Measurements from ENCODE around the gene ZBTB5. TPM values are rescaled to one million over a fixed set of nuclear protein-coding genes. Genes with fewer than 3 reads are reported as not detected.
A peak's percentile ranks its signal among the peaks of the same experiment; 100 is the strongest.

Gene ZBTB5
- total and polyA plus RNA-seq, 9 of the 15 experiments (the other 6 are each of a cell fraction or from before 2014, with no cell fraction given): 2.3 to 43.2 (median 15.5) TPM

DNA sequence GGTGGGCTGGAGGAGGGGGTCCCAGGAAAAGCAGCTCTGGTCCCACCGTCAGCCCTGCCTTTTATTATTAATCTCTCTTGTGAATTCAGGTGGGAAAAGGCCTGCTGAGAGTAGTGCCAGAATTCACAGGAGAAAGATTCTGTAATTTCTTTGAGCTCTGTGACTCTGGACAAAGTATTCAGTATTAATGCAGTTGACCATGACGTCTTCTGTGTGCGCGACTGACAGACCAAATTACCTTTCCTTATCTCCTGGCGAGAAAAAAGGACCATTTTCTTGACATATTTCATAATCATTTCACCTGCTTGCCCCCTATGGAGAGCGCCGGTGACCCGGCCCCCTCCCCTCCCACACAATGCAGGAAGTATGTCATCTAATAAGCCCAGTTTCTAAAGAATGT, 69.6 kb downstream of the ZBTB5 start:
- Histone ChIP-seq H3K36me3 (ENCODE audit: control insufficient read depth, insufficient read depth, low read length) (no peaks in the 10 kb centered on the region), H3K79me2 (ENCODE audit: control insufficient read depth, insufficient read depth, low read length) (no peaks in the 10 kb centered on the region), H3K27ac (ENCODE audit: extremely low read depth, low read depth, low read length) (no peak overlapping the region), H3K9me1 (ENCODE audit: control insufficient read depth, insufficient read depth, low read length) (no peaks in the 10 kb centered on the region), H3K9me3 (replicated peaks; ENCODE audit: control insufficient read depth, insufficient read depth, low read depth, low read length) (no peaks in the 10 kb centered on the region), H3K27me3 (ENCODE audit: control insufficient read depth in 2 of 2, insufficient read depth in 2 of 2, low read length in 2 of 2) (no peaks in the 10 kb centered on the region; a peak in 1 of 5 replicates), H2AFZ (ENCODE audit: low read depth, low read length) (peak overlapping the region; percentile 74), H3K9ac (ENCODE audit: insufficient read depth in 1 of 2, low read depth in 2 of 2, low read length in 2 of 2) (peak overlapping the region in 1 of 2 experiments; percentile 38; a peak in 1 of 4 replicates), H3K4me3 (no peak overlapping the region), H3K4me2 (ENCODE audit: insufficient read depth, low read length) (peak overlapping the region; percentile 56; the same call in 1 of the 2 replicates), H3K4me1 (replicated peaks in 1 of 2; ENCODE audit: control insufficient read depth in 2 of 2, insufficient read depth in 2 of 2, low read length in 2 of 2) (peaks cover 4 to 11% of the 10 kb centered on the region in 2 experiments; a peak in 2 of 5 replicates), H4K20me1 (replicated peaks; ENCODE audit: control insufficient read depth, insufficient read depth, low read length) (no peaks in the 10 kb centered on the region)
- TF ChIP-seq CREB1 (IDR thresholded peaks at IDR 0.05) (peak; percentile 61; the same call in 1 of the 2 replicates), CREB1 (CRISPR knock-in tag; IDR thresholded peaks at IDR 0.05) (peak; percentile 34; the same call in 1 of the 2 replicates), CEBPG (CRISPR knock-in tag; IDR thresholded peaks at IDR 0.05) (no peak), CEBPG (tag; conservative IDR thresholded peaks at IDR 0.05 in 1 of 2, IDR thresholded peaks at IDR 0.05 in 1 of 2) (0 out of 4 replicates have a peak, but pooled peaks of 1 of the 2 experiments have one; percentile 14), ATF1 (CRISPR knock-in tag; IDR thresholded peaks at IDR 0.05) (no peak), ATF1 (tag; IDR thresholded peaks at IDR 0.05) (0 out of 2 replicates have a peak, but pooled peaks have one; percentile 38), CREM (IDR thresholded peaks at IDR 0.05; ENCODE audit: low read depth) (peak; percentile 81), ATF7 (IDR thresholded peaks at IDR 0.05) (0 out of 2 replicates have a peak, but pooled peaks have one; percentile 21)
- TF ChIP-seq, protein P1, sequence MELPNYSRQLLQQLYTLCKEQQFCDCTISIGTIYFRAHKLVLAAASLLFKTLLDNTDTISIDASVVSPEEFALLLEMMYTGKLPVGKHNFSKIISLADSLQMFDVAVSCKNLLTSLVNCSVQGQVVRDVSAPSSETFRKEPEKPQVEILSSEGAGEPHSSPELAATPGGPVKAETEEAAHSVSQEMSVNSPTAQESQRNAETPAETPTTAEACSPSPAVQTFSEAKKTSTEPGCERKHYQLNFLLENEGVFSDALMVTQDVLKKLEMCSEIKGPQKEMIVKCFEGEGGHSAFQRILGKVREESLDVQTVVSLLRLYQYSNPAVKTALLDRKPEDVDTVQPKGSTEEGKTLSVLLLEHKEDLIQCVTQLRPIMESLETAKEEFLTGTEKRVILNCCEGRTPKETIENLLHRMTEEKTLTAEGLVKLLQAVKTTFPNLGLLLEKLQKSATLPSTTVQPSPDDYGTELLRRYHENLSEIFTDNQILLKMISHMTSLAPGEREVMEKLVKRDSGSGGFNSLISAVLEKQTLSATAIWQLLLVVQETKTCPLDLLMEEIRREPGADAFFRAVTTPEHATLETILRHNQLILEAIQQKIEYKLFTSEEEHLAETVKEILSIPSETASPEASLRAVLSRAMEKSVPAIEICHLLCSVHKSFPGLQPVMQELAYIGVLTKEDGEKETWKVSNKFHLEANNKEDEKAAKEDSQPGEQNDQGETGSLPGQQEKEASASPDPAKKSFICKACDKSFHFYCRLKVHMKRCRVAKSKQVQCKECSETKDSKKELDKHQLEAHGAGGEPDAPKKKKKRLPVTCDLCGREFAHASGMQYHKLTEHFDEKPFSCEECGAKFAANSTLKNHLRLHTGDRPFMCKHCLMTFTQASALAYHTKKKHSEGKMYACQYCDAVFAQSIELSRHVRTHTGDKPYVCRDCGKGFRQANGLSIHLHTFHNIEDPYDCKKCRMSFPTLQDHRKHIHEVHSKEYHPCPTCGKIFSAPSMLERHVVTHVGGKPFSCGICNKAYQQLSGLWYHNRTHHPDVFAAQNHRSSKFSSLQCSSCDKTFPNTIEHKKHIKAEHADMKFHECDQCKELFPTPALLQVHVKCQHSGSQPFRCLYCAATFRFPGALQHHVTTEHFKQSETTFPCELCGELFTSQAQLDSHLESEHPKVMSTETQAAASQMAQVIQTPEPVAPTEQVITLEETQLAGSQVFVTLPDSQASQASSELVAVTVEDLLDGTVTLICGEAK (IDR thresholded peaks at IDR 0.05): no peak
- TF ChIP-seq, protein P1 (CRISPR knock-in tag; IDR thresholded peaks at IDR 0.05): no peak
- TF ChIP-seq, protein P2, sequence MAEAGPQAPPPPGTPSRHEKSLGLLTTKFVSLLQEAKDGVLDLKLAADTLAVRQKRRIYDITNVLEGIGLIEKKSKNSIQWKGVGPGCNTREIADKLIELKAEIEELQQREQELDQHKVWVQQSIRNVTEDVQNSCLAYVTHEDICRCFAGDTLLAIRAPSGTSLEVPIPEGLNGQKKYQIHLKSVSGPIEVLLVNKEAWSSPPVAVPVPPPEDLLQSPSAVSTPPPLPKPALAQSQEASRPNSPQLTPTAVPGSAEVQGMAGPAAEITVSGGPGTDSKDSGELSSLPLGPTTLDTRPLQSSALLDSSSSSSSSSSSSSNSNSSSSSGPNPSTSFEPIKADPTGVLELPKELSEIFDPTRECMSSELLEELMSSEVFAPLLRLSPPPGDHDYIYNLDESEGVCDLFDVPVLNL (CRISPR knock-in tag; IDR thresholded peaks at IDR 0.05; ENCODE audit: low read depth): no peak
- WGBS (ENCODE audit: insufficient coverage, low coverage, missing lambda C conversion rate): 6% methylated on average over 8 of the region's 8 CpGs
- intact Hi-C loops (cut with micrococcal nuclease) (loop anchor here (10.0 kb wide), 1 partner anchor 271 kb away; the partner anchor contains the start of gene ZCCHC7), in situ Hi-C loops (cut with MboI) (no loop called here)
- BruUV-seq (replicated peaks): no TSS peak
- CTCF ChIA-PET (ENCODE audit: low intra/inter-chr PET ratio): no interaction called here
- POLR2A ChIA-PET: interaction anchor here (0.6 to 1.7 kb wide), 6 partner anchors 11 to 316 kb away, joined by 3 to 5 read pairs (median 3); no protein-coding TSS in a partner anchor
- no peak for FAIRE-seq
- no peak; the same call in 1 of the 3 replicates for ATAC-seq
- no peak for DNase-seq (ENCODE audit: extremely low read depth in 1 of 4, low spot score in 3 of 4)

Data from K562 (cell line).